CD14-positive monocyte (primary cell): ENCODE measurements around the gene ROBO3. TPM values are rescaled to one million over a fixed set of nuclear protein-coding genes. Genes with fewer than 3 reads are reported as not detected.

Source experiments
- DNase-seq, 3 donors: peaks; one replicate each; pipeline ENCODE4 v3.0.0-alpha.2; 2011 to 2022
- H2AFZ ChIP-seq: 2 replicates; pipeline ENCODE4 v1.6.0; 2012; ENCODE audit warnings: mild to moderate bottlenecking, low read depth, low read length, inconsistent platforms; ENCODE audit not compliant: insufficient read depth, poor library complexity, severe bottlenecking
- H3K27ac ChIP-seq, 2 donors: 1 replicate in 1 of 2; 2 replicates in 1 of 2; pipeline ENCODE4 v1.5.1; 2012 to 2013; ENCODE audit warnings: low read length in 2 of 2, control low read depth in 1 of 2, inconsistent platforms in 1 of 2, low read depth in 1 of 2, mild to moderate bottlenecking in 1 of 2
- H3K27me3 ChIP-seq, 2 donors: one replicate each; pipeline versions ENCODE4 v1.6.0 to v1.6.1; 2011 to 2013; ENCODE audit warnings: low read length in 2 of 2; ENCODE audit not compliant: control insufficient read depth in 2 of 2, insufficient read depth in 2 of 2
- H3K36me3 ChIP-seq, 2 donors: replicated peaks in 1 of 2; 1 replicate in 1 of 2; 2 replicates in 1 of 2; pipeline versions ENCODE4 v1.5.1 to v1.6.1; 2012 to 2013; ENCODE audit warnings: low read length in 2 of 2, control low read depth in 1 of 2, inconsistent platforms in 1 of 2, mild to moderate bottlenecking in 1 of 2; ENCODE audit not compliant: insufficient read depth in 2 of 2, control insufficient read depth in 1 of 2
- H3K4me1 ChIP-seq, 2 donors: 1 replicate in 1 of 2; 2 replicates in 1 of 2; pipeline versions ENCODE4 v1.5.1 to v1.6.1; 2012 to 2013; ENCODE audit warnings: low read length in 2 of 2, control low read depth in 1 of 2, inconsistent platforms in 1 of 2, mild to moderate bottlenecking in 1 of 2, moderate library complexity in 1 of 2; ENCODE audit not compliant: insufficient read depth in 2 of 2, control insufficient read depth in 1 of 2
- H3K4me2 ChIP-seq: replicated peaks from 2 replicates; pipeline ENCODE3; 2012; ENCODE audit warnings: low read length, moderate library complexity, mild to moderate bottlenecking; ENCODE audit not compliant: poor library complexity, severe bottlenecking; ENCODE audit errors: extremely low read depth
- H3K4me3 ChIP-seq, 3 experiments: fragments of 200-600 bp in 1 of 3; sonication (generic) in 1 of 3; replicated peaks in 1 of 3; 1 replicate in 2 of 3; 2 replicates in 1 of 3; pipeline ENCODE4 v1.5.1; 2011 to 2013; ENCODE audit warnings: low read length in 3 of 3, mild to moderate bottlenecking in 3 of 3, control low read depth in 2 of 3, low read depth in 2 of 3, inconsistent platforms in 1 of 3, moderate library complexity in 1 of 3
- H3K79me2 ChIP-seq: 2 replicates; pipeline ENCODE4 v1.6.0; 2012; ENCODE audit warnings: mild to moderate bottlenecking, control low read depth, inconsistent platforms, low read length, moderate library complexity; ENCODE audit not compliant: insufficient read depth
- H3K9ac ChIP-seq: 2 replicates; pipeline ENCODE4 v1.6.0; 2017; ENCODE audit warnings: low read length, mild to moderate bottlenecking; ENCODE audit not compliant: insufficient read depth, poor library complexity, severe bottlenecking
- H3K9me3 ChIP-seq, 2 donors: replicated peaks in 1 of 2; 1 replicate in 1 of 2; 2 replicates in 1 of 2; pipeline versions ENCODE4 v1.5.1 to v1.6.1; 2012 to 2013; ENCODE audit warnings: low read length in 2 of 2, control low read depth in 1 of 2; ENCODE audit not compliant: control insufficient read depth in 1 of 2, insufficient read depth in 1 of 2
- H4K20me1 ChIP-seq: 2 replicates; pipeline ENCODE4 v1.6.0; 2012; ENCODE audit warnings: mild to moderate bottlenecking, low read length, control low read depth, moderate library complexity; ENCODE audit not compliant: insufficient read depth
- H3K27ac Mint-ChIP-seq, 7 donors: one replicate each; pipeline ENCODE4 v1.8.0; 2020; ENCODE audit warnings: mild to moderate bottlenecking in 7 of 7, mixed read lengths in 7 of 7, moderate library complexity in 6 of 7, inconsistent platforms in 2 of 7
- H3K27me3 Mint-ChIP-seq, 3 donors: one replicate each; pipeline ENCODE4 v1.8.0; 2021 to 2022; ENCODE audit warnings: low read depth in 3 of 3, mild to moderate bottlenecking in 3 of 3, mixed read lengths in 3 of 3, moderate library complexity in 3 of 3, inconsistent platforms in 1 of 3
- H3K36me3 Mint-ChIP-seq, 2 donors: one replicate each; pipeline ENCODE4 v1.8.0; 2020; ENCODE audit warnings: mixed read lengths in 2 of 2, inconsistent platforms in 1 of 2, mild to moderate bottlenecking in 1 of 2
- H3K4me1 Mint-ChIP-seq: one replicate; pipeline ENCODE4 v1.8.0; 2020; ENCODE audit warnings: mild to moderate bottlenecking, mixed read lengths
- H3K4me3 Mint-ChIP-seq, 2 donors: one replicate each; pipeline ENCODE4 v1.8.0; 2020; ENCODE audit warnings: mild to moderate bottlenecking in 2 of 2, mixed read lengths in 2 of 2, moderate library complexity in 1 of 2
- H3K9me3 Mint-ChIP-seq, 7 donors: one replicate each; pipeline ENCODE4 v1.8.0; 2020 to 2022; ENCODE audit warnings: mixed read lengths in 7 of 7, mild to moderate bottlenecking in 6 of 7, moderate library complexity in 6 of 7, inconsistent platforms in 2 of 7
- whole genome bisulfite sequencing: methylation state at CpG from one replicate; pipeline ENCODE4 v1.1.5; 2013; ENCODE audit warnings: missing lambda C conversion rate; ENCODE audit not compliant: insufficient coverage; 5-methylcytosine and 5-hydroxymethylcytosine counted together
- intact Hi-C, 2 donors: fragments of 100-400 bp; cut with micrococcal nuclease; formaldehyde crosslinking; loops; one replicate each; pipeline versions ENCODE4 v1.15.0 to v1.15.1; 2023
- polyA plus RNA-seq, 3 donors: library from polyadenylated mRNA; depleted of rRNA in 1 of 3; unstranded in 2 of 3; stranded (reverse) in 1 of 3; fragments of 300-500 nt in 2 of 3; fragments of >200 nt in 1 of 3; fragmentation: Illumina TruSeq in 2 of 3; gene quantifications; 1 replicate in 2 of 3; 2 replicates in 1 of 3; pipeline ENCODE4 v1.2.3, GENCODE V29; 2012 to 2021
- TF ChIP-seq, protein P1 (sequence below): fragments of 200-600 bp; IDR thresholded peaks from one replicate; pipeline ENCODE4 v1.8.0; 2022; ENCODE audit warnings: antibody characterized with exemption, mild to moderate bottlenecking

ROBO3 gene
- polyA plus RNA-seq, 3 donors: 0.39 to 11.6 (median 0.81) TPM

DNA sequence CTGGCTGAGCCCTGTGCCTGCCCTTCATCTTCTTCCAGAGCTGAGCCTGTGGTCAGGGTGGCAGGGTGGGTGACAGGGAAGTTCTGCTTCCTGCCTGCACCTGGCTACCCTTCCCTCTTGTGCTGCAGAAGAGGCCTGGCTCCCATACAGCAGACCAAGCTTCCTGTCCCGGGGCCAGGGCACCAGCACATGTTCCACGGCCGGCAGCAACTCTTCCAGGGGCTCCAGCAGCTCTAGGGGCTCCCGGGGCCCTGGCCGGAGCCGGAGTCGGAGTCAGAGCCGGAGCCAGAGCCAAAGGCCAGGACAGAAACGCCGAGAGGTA lies 15.0 kb downstream of the ROBO3 start:
- no peak overlapping the region for H2AFZ ChIP-seq
- no peak overlapping the region for H3K9ac ChIP-seq
- peaks cover 30% of the 10 kb centered on the region for H3K4me1 Mint-ChIP-seq
- H3K9me3 ChIP-seq: no peaks in the 10 kb centered on the region
- H3K4me2 ChIP-seq: no peak overlapping the region
- no peaks in the 10 kb centered on the region for H3K36me3 Mint-ChIP-seq
- TF ChIP-seq, protein P1, sequence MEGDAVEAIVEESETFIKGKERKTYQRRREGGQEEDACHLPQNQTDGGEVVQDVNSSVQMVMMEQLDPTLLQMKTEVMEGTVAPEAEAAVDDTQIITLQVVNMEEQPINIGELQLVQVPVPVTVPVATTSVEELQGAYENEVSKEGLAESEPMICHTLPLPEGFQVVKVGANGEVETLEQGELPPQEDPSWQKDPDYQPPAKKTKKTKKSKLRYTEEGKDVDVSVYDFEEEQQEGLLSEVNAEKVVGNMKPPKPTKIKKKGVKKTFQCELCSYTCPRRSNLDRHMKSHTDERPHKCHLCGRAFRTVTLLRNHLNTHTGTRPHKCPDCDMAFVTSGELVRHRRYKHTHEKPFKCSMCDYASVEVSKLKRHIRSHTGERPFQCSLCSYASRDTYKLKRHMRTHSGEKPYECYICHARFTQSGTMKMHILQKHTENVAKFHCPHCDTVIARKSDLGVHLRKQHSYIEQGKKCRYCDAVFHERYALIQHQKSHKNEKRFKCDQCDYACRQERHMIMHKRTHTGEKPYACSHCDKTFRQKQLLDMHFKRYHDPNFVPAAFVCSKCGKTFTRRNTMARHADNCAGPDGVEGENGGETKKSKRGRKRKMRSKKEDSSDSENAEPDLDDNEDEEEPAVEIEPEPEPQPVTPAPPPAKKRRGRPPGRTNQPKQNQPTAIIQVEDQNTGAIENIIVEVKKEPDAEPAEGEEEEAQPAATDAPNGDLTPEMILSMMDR: no peak
- peaks cover 5 to 21% of the 10 kb centered on the region in 2 donors for H3K27me3 ChIP-seq
- no peaks in the 10 kb centered on the region for H3K36me3 ChIP-seq
- no peaks in the 10 kb centered on the region for H4K20me1 ChIP-seq
- DNase-seq: no peak
- no peak overlapping the region for H3K4me3 ChIP-seq
- H3K4me3 Mint-ChIP-seq: no peak overlapping the region
- peaks cover 0 to 12% (median 1%) of the 10 kb centered on the region in 7 donors for H3K9me3 Mint-ChIP-seq
- H3K27ac Mint-ChIP-seq: no peak overlapping the region
- H3K27me3 Mint-ChIP-seq: peaks cover 22 to 34% (median 26%) of the 10 kb centered on the region in 3 donors
- peaks cover 15 to 20% of the 10 kb centered on the region in 2 donors for H3K4me1 ChIP-seq
- no peaks in the 10 kb centered on the region for H3K79me2 ChIP-seq
- intact Hi-C loops: no loop called here
- WGBS: 24% methylated on average over 7 of the region's 10 CpGs
- no peak overlapping the region for H3K27ac ChIP-seq

DNA sequence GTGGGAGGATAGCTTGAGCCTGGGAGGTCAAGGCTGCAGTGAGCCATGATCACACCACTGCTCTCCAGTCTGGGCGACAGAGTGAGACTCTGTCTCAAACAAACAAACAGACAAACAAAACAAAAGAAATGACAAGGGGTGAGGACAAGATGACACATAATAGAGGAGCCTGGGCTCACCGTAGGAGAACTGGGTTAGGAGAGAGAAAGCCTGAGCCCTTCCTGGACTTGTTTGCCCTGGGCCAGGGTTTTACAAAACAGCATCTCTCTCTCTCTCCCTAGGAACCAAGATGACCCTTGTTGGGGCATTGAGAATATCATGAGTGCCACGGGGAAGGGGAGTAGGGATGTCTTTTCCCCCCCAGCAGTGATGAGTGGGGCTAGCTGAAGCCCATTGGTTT lies 15.7 kb downstream of the ROBO3 start:
- H3K9me3 Mint-ChIP-seq: peaks cover 0 to 8% (median 0%) of the 10 kb centered on the region in 7 donors
- H3K9me3 ChIP-seq: no peaks in the 10 kb centered on the region
- no peaks in the 10 kb centered on the region for H3K36me3 ChIP-seq
- H3K4me1 Mint-ChIP-seq: peaks cover 23% of the 10 kb centered on the region
- H3K9ac ChIP-seq: no peak overlapping the region
- H3K36me3 Mint-ChIP-seq: no peaks in the 10 kb centered on the region
- TF ChIP-seq, protein P1: no peak
- H3K4me3 ChIP-seq: no peak overlapping the region
- no CpG with 5 or more reads among the region's 3 CpGs for WGBS
- peaks cover 0 to 14% of the 10 kb centered on the region in 2 donors for H3K27me3 ChIP-seq
- intact Hi-C loops: no loop called here
- no peak overlapping the region for H2AFZ ChIP-seq
- no peak for DNase-seq
- H3K4me2 ChIP-seq: no peak overlapping the region
- no peak overlapping the region for H3K4me3 Mint-ChIP-seq
- H4K20me1 ChIP-seq: no peaks in the 10 kb centered on the region
- no peak overlapping the region for H3K27ac Mint-ChIP-seq
- H3K4me1 ChIP-seq: peaks cover 11 to 16% of the 10 kb centered on the region in 2 donors
- no peaks in the 10 kb centered on the region for H3K79me2 ChIP-seq
- peaks cover 15 to 28% (median 20%) of the 10 kb centered on the region in 3 donors for H3K27me3 Mint-ChIP-seq
- no peak overlapping the region for H3K27ac ChIP-seq
